Measurements from ENCODE around the gene CEP112. TPM values are rescaled to one million over a fixed set of nuclear protein-coding genes. Genes with fewer than 3 reads are reported as not detected.

CEP112 gene
- total and polyA plus RNA-seq, 2 of the 8 experiments (the other 6 are each of a cell fraction or from before 2014, with no cell fraction given): 0.62 to 3.1 TPM

GRCh38 chr17:65638221-65638975, 553.5 kb downstream of the CEP112 start:
- Histone ChIP-seq H3K9ac (replicated peaks in 1 of 4; ENCODE audit: extremely low read depth in 1 of 4, low read depth in 3 of 4, low read length in 3 of 4) (no peak overlapping the region), H3K23ac (ENCODE audit: insufficient read length) (no peak overlapping the region), H2AFZ (ENCODE audit: low read length) (no peak overlapping the region), H3K56ac (replicated peaks; ENCODE audit: insufficient read length, low read depth, low read length) (no peak overlapping the region), H4K91ac (replicated peaks; ENCODE audit: insufficient read length, low read length) (no peak overlapping the region), H3K4me2 (ENCODE audit: insufficient read depth in 1 of 2, low read depth in 2 of 2, low read length in 2 of 2) (0 out of 4 replicates have a peak overlapping the region, but pooled peaks of 1 of the 2 experiments have one; percentile 1), H3K4me3 (ENCODE audit: extremely low read depth in 1 of 4, insufficient read depth in 2 of 4, low read depth in 3 of 4, low read length in 4 of 4) (no peak overlapping the region), H4K5ac (ENCODE audit: insufficient read length, low read depth, low read length) (no peak overlapping the region), H3K27me3 (replicated peaks in 1 of 4; ENCODE audit: control insufficient read depth in 3 of 4, extremely low read depth in 1 of 4, insufficient read depth in 3 of 4, low read length in 3 of 4) (no peaks in the 10 kb centered on the region), H3K79me2 (ENCODE audit: control insufficient read depth in 1 of 2, insufficient read depth in 2 of 2, low read length in 2 of 2) (no peaks in the 10 kb centered on the region), H3K27ac (ENCODE audit: low read depth, low read length) (no peak overlapping the region), H3K18ac (ENCODE audit: extremely low read depth, low read length) (no peak overlapping the region), H3K36me3 (ENCODE audit: control insufficient read depth in 2 of 4, insufficient read depth in 4 of 4, low read length in 3 of 4) (no peaks in the 10 kb centered on the region), H4K20me1 (replicated peaks in 1 of 2; ENCODE audit: control insufficient read depth in 1 of 2, insufficient read depth in 2 of 2, low read length in 2 of 2) (no peaks in the 10 kb centered on the region), H4K8ac (ENCODE audit: extremely low read depth, insufficient read depth, low read length) (no peak overlapping the region), H3K79me1 (ENCODE audit: low read depth, low read length) (no peaks in the 10 kb centered on the region), H2BK12ac (ENCODE audit: low read depth, low read length) (no peak overlapping the region), H3K14ac (ENCODE audit: insufficient read length) (no peak overlapping the region), H2AK5ac (ENCODE audit: low read depth, low read length) (no peak overlapping the region), H2BK20ac (ENCODE audit: low read length) (no peak overlapping the region), H2BK120ac (replicated peaks; ENCODE audit: low read depth, low read length) (no peak overlapping the region), H3K23me2 (ENCODE audit: low read depth, low read length) (no peaks in the 10 kb centered on the region), H3K4ac (replicated peaks; ENCODE audit: insufficient read length, low read depth, low read length) (no peak overlapping the region), H3K9me3 (ENCODE audit: insufficient read depth in 2 of 2, low read depth in 1 of 2, low read length in 1 of 2) (no peaks in the 10 kb centered on the region), H2BK15ac (ENCODE audit: low read length) (no peak overlapping the region), H3K4me1 (replicated peaks in 1 of 4; ENCODE audit: control insufficient read depth in 3 of 4, insufficient read depth in 4 of 4, low read length in 3 of 4) (peaks cover 0 to 5% (median 1%) of the 10 kb centered on the region in 4 experiments; a peak in 2 of 7 replicates), H2BK5ac (ENCODE audit: low read depth, low read length) (no peak overlapping the region)
- TF ChIP-seq JUND (IDR thresholded peaks at IDR 0.05; ENCODE audit: low read length): no peak
- no peak for TF ChIP-seq CREB1 (IDR thresholded peaks at IDR 0.05)
- TF ChIP-seq TEAD4 (IDR thresholded peaks at IDR 0.05; ENCODE audit: low read depth, low read length): peak; percentile 17; the same call in 1 of the 2 replicates
- no peak for TF ChIP-seq JUN (IDR thresholded peaks at IDR 0.05; ENCODE audit: low read depth, low read length)
- whole genome bisulfite sequencing, 2 experiments (ENCODE audit: extremely low coverage in 1 of 2, insufficient coverage in 1 of 2, insufficient read length in 1 of 2, insufficient replicate concordance in 2 of 2, low coverage in 1 of 2, low lambda C conversion rate in 2 of 2, missing lambda C conversion rate in 1 of 2): 79% methylated on average over 9 of the region's 9 CpGs; no CpG with 5 or more reads in 1 of the 2 experiments
- no peak for DNase-seq (ENCODE audit: low read depth in 1 of 2, low spot score in 2 of 2)
- CTCF ChIA-PET (ENCODE audit: partially characterized antibody): interaction anchor here (0.9 kb wide), 1 partner anchor 52 kb away, joined by 4 read pairs; no protein-coding TSS in a partner anchor
- POLR2A ChIA-PET (ENCODE audit: partially characterized antibody): interaction anchor here (1.6 to 1.7 kb wide), 3 partner anchors 13 to 99 kb away, joined by 3 to 6 read pairs (median 3); no protein-coding TSS in a partner anchor
- FAIRE-seq: no peak

Measured in H1 (cell line).